Tibial nerve (tissue), 4 donors: ENCODE measurements around the gene DLGAP4. TPM values are rescaled to one million over a fixed set of nuclear protein-coding genes. Genes with fewer than 3 reads are reported as not detected.

Experiments used
- DNase-seq, 2 donors: peaks; one replicate each; pipeline ENCODE4 v3.0.0-alpha.2; 2019; ENCODE audit warnings: low spot score in 2 of 2
- H3K27ac ChIP-seq, 4 donors: fragments of 200-600 bp; sonication (generic) in 3 of 4; one replicate each; pipeline ENCODE4 v1.5.1; 2017 to 2019; ENCODE audit warnings: mild to moderate bottlenecking in 1 of 4
- H3K27me3 ChIP-seq, 2 donors: fragments of 200-600 bp; sonication (generic) in 1 of 2; one replicate each; pipeline versions ENCODE4 v1.5.1 to v1.6.0; 2017 to 2019
- H3K36me3 ChIP-seq, 3 donors: fragments of 200-600 bp; sonication (generic); one replicate each; pipeline ENCODE4 v1.5.1; 2018 to 2019
- H3K4me1 ChIP-seq, 4 donors: fragments of 200-600 bp; sonication (generic) in 3 of 4; one replicate each; pipeline ENCODE4 v1.5.1; 2017 to 2019
- H3K4me3 ChIP-seq, 4 donors: fragments of 200-600 bp; sonication (generic) in 3 of 4; one replicate each; pipeline ENCODE4 v1.5.1; 2017 to 2019; ENCODE audit warnings: mild to moderate bottlenecking in 1 of 4, moderate library complexity in 1 of 4
- H3K9me3 ChIP-seq, 4 donors: fragments of 200-600 bp; sonication (generic) in 3 of 4; one replicate each; pipeline ENCODE4 v1.5.1; 2017 to 2019
- CTCF ChIP-seq, 5 experiments: fragments of 200-600 bp in 3 of 5; fragments of 450-650 bp in 2 of 5; sonication (generic) in 3 of 5; IDR thresholded peaks; one replicate each; pipeline ENCODE4 v1.5.1; 2016 to 2019; ENCODE audit warnings: antibody characterized with exemption in 5 of 5, mild to moderate bottlenecking in 3 of 5, moderate library complexity in 2 of 5
- EP300 ChIP-seq, 2 donors: sonication (generic); formaldehyde crosslinking; IDR thresholded peaks; one replicate each; pipeline ENCODE4 v1.6.1; 2017; ENCODE audit warnings: antibody characterized with exemption in 2 of 2, mild to moderate bottlenecking in 1 of 2
- POLR2A ChIP-seq, 2 donors: fragments of 450-650 bp; IDR thresholded peaks; one replicate each; pipeline ENCODE4 v1.6.1; 2017; ENCODE audit warnings: antibody characterized with exemption in 2 of 2, mild to moderate bottlenecking in 2 of 2, moderate library complexity in 2 of 2
- WGBS, 2 donors: methylation state at CpG; one replicate each; pipeline ENCODE4 v1.1.5; 2018; 5-methylcytosine and 5-hydroxymethylcytosine counted together
- total RNA-seq, 4 donors: library from RNA; depleted of rRNA; stranded (reverse); fragments of >200 nt; gene quantifications; one replicate each; pipeline ENCODE4 v1.1.0, GENCODE V29; 2016

Gene DLGAP4
- total RNA-seq, 4 donors from 2014 or later, result 46.1 to 97.5 (median 52.5) TPM

GRCh38 chr20:36306553-36307411, 643 bp downstream of the DLGAP4 start:
- Histone ChIP-seq H3K27ac (no peak overlapping the region), H3K36me3 (no peaks in the 10 kb centered on the region), H3K4me1 (peaks cover 0 to 19% (median 7%) of the 10 kb centered on the region in 4 donors), H3K4me3 (peak overlapping the region in 2 of 4 donors; percentile 7 to 43), H3K27me3 (peaks cover 0 to 94% of the 10 kb centered on the region in 2 donors), H3K9me3 (no peaks in the 10 kb centered on the region)
- 0 to 2% methylated on average over 9 to 37 of the region's 70 CpGs for WGBS, 2 donors
- TF ChIP-seq POLR2A (IDR thresholded peaks at IDR 0.05), result no peak
- TF ChIP-seq CTCF (IDR thresholded peaks at IDR 0.05), result no peak
- no peak for TF ChIP-seq EP300 (IDR thresholded peaks at IDR 0.05)
- no peak for DNase-seq

GRCh38 chr20:36307412-36308325, 1.5 kb downstream of the DLGAP4 start:
- Histone ChIP-seq H3K27me3 (peaks cover 0 to 94% of the 10 kb centered on the region in 2 donors), H3K36me3 (no peaks in the 10 kb centered on the region), H3K4me1 (peaks cover 0 to 19% (median 7%) of the 10 kb centered on the region in 4 donors), H3K9me3 (no peaks in the 10 kb centered on the region), H3K27ac (no peak overlapping the region), H3K4me3 (no peak overlapping the region)
- 29% methylated on average over 15 to 21 of the region's 21 CpGs for WGBS, 2 donors
- no peak for DNase-seq
- TF ChIP-seq EP300 (IDR thresholded peaks at IDR 0.05) (no peak), POLR2A (IDR thresholded peaks at IDR 0.05) (no peak), CTCF (IDR thresholded peaks at IDR 0.05) (no peak)

DNA sequence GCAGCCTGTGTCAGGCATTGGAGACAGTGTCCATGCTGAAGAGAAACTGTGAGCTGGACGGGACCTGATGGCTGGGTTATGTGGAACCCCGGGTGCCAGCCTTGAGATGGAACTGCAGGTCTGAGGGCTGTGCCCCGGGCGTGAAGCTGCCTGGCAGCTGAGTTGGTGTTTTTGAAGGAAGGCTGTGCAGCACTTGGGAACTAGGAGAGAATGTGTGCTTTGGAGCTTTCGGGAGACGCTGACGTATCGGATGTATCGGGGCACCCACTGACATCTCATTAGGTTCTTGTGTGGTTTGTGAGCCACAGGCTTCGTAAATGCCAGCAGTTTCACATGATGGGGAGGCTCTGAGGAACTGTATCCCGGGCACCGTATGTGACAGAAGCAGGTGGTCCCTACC, 2.2 kb downstream of the DLGAP4 start:
- Histone ChIP-seq H3K27ac (no peak overlapping the region), H3K36me3 (no peaks in the 10 kb centered on the region), H3K9me3 (no peaks in the 10 kb centered on the region), H3K4me3 (no peak overlapping the region), H3K27me3 (peaks cover 0 to 94% of the 10 kb centered on the region in 2 donors), H3K4me1 (peaks cover 0 to 19% (median 7%) of the 10 kb centered on the region in 4 donors)
- no peak for TF ChIP-seq POLR2A (IDR thresholded peaks at IDR 0.05)
- no peak for TF ChIP-seq CTCF (IDR thresholded peaks at IDR 0.05)
- no peak for TF ChIP-seq EP300 (IDR thresholded peaks at IDR 0.05)
- WGBS, 2 donors, result 80 to 83% methylated on average over 12 of the region's 12 CpGs
- no peak for DNase-seq

GRCh38 chr20:36308986-36309385, 2.8 kb downstream of the DLGAP4 start:
- TF ChIP-seq EP300 (IDR thresholded peaks at IDR 0.05) (no peak), CTCF (IDR thresholded peaks at IDR 0.05) (no peak), POLR2A (IDR thresholded peaks at IDR 0.05) (no peak)
- no peaks in the 10 kb centered on the region for H3K9me3 ChIP-seq
- H3K4me1 ChIP-seq, result peaks cover 0 to 19% (median 7%) of the 10 kb centered on the region in 4 donors
- peaks cover 0 to 94% of the 10 kb centered on the region in 2 donors for H3K27me3 ChIP-seq
- DNase-seq, result no peak
- 62 to 64% methylated on average over 12 of the region's 12 CpGs for WGBS, 2 donors
- no peak overlapping the region for H3K4me3 ChIP-seq
- H3K27ac ChIP-seq, result no peak overlapping the region
- H3K36me3 ChIP-seq, result no peaks in the 10 kb centered on the region
